Hindlimb muscle (tissue), 1 donor: Measurements from ENCODE around the gene TMPRSS12. TPM values are rescaled to one million over a fixed set of nuclear protein-coding genes. Genes with fewer than 3 reads are reported as not detected.
"Not testable (repeated sequence)": the region's sequence is repeated elsewhere in the genome, so short reads cannot be mapped to it uniquely, and the experiment has no call there.

Source experiments
- DNase-seq: peaks from one replicate; pipeline ENCODE4 v3.0.0-alpha.2; 2013
- polyA plus RNA-seq: library from polyadenylated mRNA; unstranded; fragments of 120-200 nt; gene quantifications from one replicate; pipeline ENCODE4 v1.2.1, GENCODE V29; 2013; ENCODE audit not compliant: insufficient read length

TMPRSS12 gene
- polyA plus RNA-seq, 1 donor = 0.18 TPM

- DNase-seq = not testable (repeated sequence)
Observed at GRCh38 chr12:50926932-50927331, 84.2 kb downstream of the TMPRSS12 start.

- DNase-seq = no peak
Observed at GRCh38 chr12:50927356-50927755, 84.6 kb downstream of the TMPRSS12 start.

- DNase-seq = no peak
Observed at GRCh38 chr12:50927766-50928224, 85.1 kb downstream of the TMPRSS12 start.

GRCh38 chr12:50928392-50928791, 85.7 kb downstream of the TMPRSS12 start:
- DNase-seq = no peak

GRCh38 chr12:50929831-50930230, 87.1 kb downstream of the TMPRSS12 start:
- no peak for DNase-seq

GRCh38 chr12:50930477-50930876, 87.8 kb downstream of the TMPRSS12 start:
- DNase-seq = not testable (repeated sequence)

GRCh38 chr12:50932787-50933280, 90.1 kb downstream of the TMPRSS12 start:
- no peak for DNase-seq

GRCh38 chr12:50933459-50934124, 90.9 kb downstream of the TMPRSS12 start:
- DNase-seq = no peak

GRCh38 chr12:50934371-50934851, 91.7 kb downstream of the TMPRSS12 start:
- DNase-seq = no peak

- no peak for DNase-seq
Observed at GRCh38 chr12:50934981-50935807, 92.5 kb downstream of the TMPRSS12 start.

- DNase-seq = no peak
Observed at GRCh38 chr12:50936821-50937530, 94.2 kb downstream of the TMPRSS12 start.

Other genes with a start within 250 kb of the TMPRSS12 start
- 30.8 TPM for gene ATF1, start 78.8 kb upstream of the TMPRSS12 start, polyA plus RNA-seq
- gene HIGD1C, start 109.6 kb downstream of the TMPRSS12 start, polyA plus RNA-seq = not detected
- gene SLC11A2, start 183.5 kb downstream of the TMPRSS12 start, polyA plus RNA-seq = 22.4 TPM
- gene LETMD1, start 205.4 kb downstream of the TMPRSS12 start, polyA plus RNA-seq = 61.3 TPM
- 27.8 TPM for gene CSRNP2, start 240.7 kb downstream of the TMPRSS12 start, polyA plus RNA-seq